Measurements from ENCODE around the gene SLC40A1.

Gene SLC40A1

DNA sequence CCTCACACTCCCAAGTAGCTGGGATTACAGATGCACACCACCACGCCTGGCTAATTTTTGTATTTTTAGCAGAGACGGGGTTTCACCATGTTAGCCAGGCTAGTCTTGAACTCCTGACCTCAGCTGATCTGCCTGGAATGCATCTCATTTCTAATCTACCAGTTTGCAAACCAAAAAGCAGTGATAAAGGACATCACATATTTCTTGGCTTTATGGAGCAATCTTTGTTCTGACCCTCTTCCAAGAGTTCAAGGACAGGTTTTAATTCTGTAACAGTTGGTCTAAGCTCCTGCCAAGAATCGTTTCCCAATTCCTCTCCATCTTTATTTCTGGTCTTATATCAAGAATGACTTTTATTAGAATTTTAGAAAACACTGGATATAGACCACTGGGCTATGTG, 67.7 kb downstream of the SLC40A1 start:
- no peak for DNase-seq (ENCODE audit: low read depth)

DNA sequence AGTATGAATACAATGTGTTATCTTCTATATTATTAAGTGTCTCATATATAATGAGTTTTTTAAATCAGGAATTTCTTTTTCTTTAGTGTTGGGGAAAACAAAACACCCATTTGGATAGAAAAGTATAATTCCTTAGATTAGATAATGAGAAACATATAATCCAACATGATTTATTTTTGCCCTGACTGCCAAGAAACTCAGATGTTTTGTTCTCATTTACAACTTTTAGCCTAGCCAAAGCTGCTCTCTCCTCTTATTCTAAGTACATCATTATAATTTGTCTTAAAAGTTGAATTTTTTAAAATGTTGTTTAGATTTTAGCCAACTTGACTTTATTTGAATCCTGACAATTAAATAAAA, 68.6 kb downstream of the SLC40A1 start:
- no peak for DNase-seq (ENCODE audit: low read depth)

DNA sequence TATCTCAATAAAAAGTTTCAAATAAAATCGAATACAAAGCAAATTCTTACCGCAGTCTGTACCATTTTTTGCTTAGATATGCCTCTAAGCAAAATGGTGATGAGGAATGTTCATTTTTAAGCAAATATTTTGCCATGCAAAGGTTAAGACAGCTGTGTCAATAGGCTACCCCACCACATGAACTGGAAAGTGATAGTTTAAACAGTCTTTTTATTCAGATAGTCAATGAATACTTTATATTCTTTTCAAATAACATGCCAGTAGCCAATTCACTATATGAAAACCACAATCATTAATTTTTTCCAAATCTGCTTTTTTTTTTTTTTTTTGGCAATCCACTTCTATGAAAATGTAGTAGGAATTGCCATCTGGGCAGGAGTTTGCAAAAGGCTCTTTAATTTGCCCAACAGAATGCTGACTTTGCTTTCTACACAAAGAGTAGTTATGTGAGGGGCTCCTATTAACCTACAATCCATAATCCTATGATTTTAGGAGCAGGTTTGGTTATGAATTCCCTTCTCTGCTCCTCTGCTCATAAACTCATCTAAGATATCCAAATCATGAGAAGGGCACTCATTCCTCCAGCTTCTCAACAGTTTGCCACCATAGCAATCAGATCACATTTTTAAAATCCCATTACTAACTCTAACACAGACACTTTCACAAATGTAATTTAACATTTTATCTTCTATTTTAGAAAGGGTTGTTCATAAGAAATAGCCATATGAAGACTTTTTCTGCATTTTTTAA, 69.2 kb downstream of the SLC40A1 start:
- no peak for DNase-seq (ENCODE audit: low read depth)

Measured in non-pigmented ciliary epithelial cell (primary cell).